Measurements from ENCODE around the gene HYPK.

DNA sequence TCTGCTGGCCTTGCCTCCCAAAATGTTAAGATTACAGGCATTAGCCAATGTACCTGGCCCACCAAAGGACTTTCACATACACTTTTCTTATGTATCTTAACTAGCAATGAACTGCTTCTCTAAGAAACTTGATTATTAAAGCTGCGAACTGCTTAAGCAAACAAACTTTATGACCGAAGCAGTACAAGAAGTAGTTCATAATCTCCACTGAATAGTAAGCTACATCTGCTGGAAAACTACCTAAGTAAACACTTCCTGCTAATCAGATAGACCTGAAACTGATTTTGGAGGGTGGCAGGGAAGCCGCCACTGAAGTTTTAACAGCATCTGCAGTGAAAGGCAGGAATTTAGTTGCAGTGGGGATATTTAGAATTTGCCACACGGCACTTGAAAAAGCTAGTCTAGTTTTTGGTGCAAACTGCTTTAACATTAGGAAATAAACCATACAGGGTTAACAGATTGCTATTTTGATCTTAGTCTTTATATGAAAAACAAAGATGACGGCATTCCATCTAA is 8.1 kb downstream of the HYPK start:
- TF ChIP-seq, protein P1, sequence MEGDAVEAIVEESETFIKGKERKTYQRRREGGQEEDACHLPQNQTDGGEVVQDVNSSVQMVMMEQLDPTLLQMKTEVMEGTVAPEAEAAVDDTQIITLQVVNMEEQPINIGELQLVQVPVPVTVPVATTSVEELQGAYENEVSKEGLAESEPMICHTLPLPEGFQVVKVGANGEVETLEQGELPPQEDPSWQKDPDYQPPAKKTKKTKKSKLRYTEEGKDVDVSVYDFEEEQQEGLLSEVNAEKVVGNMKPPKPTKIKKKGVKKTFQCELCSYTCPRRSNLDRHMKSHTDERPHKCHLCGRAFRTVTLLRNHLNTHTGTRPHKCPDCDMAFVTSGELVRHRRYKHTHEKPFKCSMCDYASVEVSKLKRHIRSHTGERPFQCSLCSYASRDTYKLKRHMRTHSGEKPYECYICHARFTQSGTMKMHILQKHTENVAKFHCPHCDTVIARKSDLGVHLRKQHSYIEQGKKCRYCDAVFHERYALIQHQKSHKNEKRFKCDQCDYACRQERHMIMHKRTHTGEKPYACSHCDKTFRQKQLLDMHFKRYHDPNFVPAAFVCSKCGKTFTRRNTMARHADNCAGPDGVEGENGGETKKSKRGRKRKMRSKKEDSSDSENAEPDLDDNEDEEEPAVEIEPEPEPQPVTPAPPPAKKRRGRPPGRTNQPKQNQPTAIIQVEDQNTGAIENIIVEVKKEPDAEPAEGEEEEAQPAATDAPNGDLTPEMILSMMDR (IDR thresholded peaks at IDR 0.05) = no peak
- TF ChIP-seq POLR2A (IDR thresholded peaks at IDR 0.05) = no peak

All from adrenal gland (tissue), 5 donors.